Measurements from ENCODE around the gene GREB1.

Gene GREB1

DNA sequence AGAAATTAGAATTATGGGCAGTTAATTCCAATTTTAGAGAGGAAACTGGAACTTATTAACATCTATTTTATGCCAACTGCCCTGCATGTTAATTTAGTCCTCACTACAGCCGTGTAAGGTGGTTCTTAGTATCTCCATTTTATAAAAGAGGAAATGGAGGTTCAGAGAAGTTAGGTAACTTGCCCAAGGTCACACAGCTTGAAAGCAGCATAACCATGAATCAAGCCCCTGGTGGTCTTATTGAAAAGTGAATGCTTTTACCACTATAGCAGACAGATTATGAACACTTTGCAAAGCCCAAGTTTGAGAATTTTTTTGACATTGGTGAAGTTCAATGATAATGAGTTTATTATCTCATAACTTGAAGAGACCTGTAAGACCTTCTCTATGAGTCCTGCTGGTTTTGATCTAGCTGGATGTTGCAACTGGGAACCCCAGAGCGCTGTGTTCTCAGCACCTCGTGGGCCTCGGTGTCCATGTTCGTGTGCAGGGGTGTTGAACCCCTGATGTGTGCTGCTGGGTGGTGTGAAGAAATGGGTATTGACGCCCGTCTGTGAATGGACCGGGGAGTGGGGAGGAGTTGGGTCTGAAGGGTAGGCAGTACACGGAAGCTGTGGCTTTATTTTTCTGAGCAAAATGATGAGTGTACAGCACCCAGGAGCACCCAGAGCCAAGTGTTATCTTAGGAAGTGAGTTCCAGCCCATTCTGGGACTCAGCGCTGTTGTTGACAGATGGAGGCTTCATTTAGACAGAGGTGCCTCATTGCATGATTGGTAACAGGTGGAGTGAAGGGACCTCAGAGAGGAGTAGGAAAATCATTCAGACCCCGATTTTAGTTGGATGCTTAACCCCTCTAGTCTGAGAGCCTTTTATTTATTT is 9.7 kb downstream of the GREB1 start:
- Histone ChIP-seq H3K9ac (no peak overlapping the region), H3K27ac (no peak overlapping the region), H3K27me3 (no peaks in the 10 kb centered on the region), H3K4me3 (no peak overlapping the region), H3K4me1 (peaks cover 32% of the 10 kb centered on the region), H3K4me2 (peak overlapping the region; percentile 67), H4K20me1 (no peaks in the 10 kb centered on the region), H3K9me3 (no peaks in the 10 kb centered on the region), H3K36me3 (no peaks in the 10 kb centered on the region)
- no peak for TF ChIP-seq Cebpa-rat (IDR thresholded peaks at IDR 0.05)

GRCh38 chr2:11546072-11546471 is 12.2 kb downstream of the GREB1 start:
- peaks cover 23% of the 10 kb centered on the region for H3K4me1 ChIP-seq
- peaks cover 11% of the 10 kb centered on the region for H3K9me3 ChIP-seq
- H3K9ac ChIP-seq, result no peak overlapping the region
- no peaks in the 10 kb centered on the region for H3K36me3 ChIP-seq
- no peaks in the 10 kb centered on the region for H4K20me1 ChIP-seq
- H3K27ac ChIP-seq, result no peak overlapping the region
- H3K27me3 ChIP-seq, result no peaks in the 10 kb centered on the region
- no peak for TF ChIP-seq Cebpa-rat (IDR thresholded peaks at IDR 0.05)
- no peak overlapping the region for H3K4me3 ChIP-seq
- no peak overlapping the region for H3K4me2 ChIP-seq

DNA sequence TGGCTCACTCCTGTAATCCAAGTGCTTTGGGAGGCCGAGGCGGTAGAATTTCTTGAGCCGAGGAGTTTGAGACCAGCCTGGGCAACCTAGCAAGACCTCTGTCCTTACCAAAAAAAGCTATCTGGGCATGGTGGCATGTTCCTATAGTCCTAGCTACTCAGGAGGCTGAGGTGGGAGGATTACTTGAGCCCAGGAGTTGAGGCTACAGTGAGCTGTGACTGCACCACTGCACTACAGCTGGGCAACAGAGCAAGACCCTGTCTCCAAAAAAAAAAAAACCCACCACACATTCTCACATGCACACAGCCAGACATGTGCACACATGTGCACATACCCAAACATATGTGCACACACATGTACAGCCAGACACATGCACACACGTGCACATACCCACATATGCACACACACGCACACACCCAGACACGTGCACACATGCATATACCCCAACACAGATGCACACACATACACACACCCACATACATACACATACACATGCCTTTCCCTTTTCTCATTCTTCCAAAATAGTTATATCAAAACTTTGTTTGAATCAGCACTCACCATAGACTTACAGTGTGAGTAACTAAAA is 14.2 kb downstream of the GREB1 start:
- no peak overlapping the region for H3K9ac ChIP-seq
- H3K27me3 ChIP-seq, result no peaks in the 10 kb centered on the region
- H3K4me3 ChIP-seq, result no peak overlapping the region
- no peak overlapping the region for H3K4me2 ChIP-seq
- no peak overlapping the region for H3K27ac ChIP-seq
- peaks cover 4% of the 10 kb centered on the region for H3K4me1 ChIP-seq
- H4K20me1 ChIP-seq, result no peaks in the 10 kb centered on the region
- no peak for TF ChIP-seq Cebpa-rat (IDR thresholded peaks at IDR 0.05)
- H3K36me3 ChIP-seq, result no peaks in the 10 kb centered on the region
- peaks cover 20% of the 10 kb centered on the region for H3K9me3 ChIP-seq

GRCh38 chr2:11550302-11550701 is 16.5 kb downstream of the GREB1 start:
- H3K4me2 ChIP-seq, result no peak overlapping the region
- peaks cover 12% of the 10 kb centered on the region for H3K4me1 ChIP-seq
- no peaks in the 10 kb centered on the region for H3K36me3 ChIP-seq
- H3K27ac ChIP-seq, result no peak overlapping the region
- no peak overlapping the region for H3K9ac ChIP-seq
- H3K4me3 ChIP-seq, result no peak overlapping the region
- no peaks in the 10 kb centered on the region for H3K27me3 ChIP-seq
- H4K20me1 ChIP-seq, result no peaks in the 10 kb centered on the region
- peaks cover 20% of the 10 kb centered on the region for H3K9me3 ChIP-seq
- TF ChIP-seq Cebpa-rat (IDR thresholded peaks at IDR 0.05), result no peak

DNA sequence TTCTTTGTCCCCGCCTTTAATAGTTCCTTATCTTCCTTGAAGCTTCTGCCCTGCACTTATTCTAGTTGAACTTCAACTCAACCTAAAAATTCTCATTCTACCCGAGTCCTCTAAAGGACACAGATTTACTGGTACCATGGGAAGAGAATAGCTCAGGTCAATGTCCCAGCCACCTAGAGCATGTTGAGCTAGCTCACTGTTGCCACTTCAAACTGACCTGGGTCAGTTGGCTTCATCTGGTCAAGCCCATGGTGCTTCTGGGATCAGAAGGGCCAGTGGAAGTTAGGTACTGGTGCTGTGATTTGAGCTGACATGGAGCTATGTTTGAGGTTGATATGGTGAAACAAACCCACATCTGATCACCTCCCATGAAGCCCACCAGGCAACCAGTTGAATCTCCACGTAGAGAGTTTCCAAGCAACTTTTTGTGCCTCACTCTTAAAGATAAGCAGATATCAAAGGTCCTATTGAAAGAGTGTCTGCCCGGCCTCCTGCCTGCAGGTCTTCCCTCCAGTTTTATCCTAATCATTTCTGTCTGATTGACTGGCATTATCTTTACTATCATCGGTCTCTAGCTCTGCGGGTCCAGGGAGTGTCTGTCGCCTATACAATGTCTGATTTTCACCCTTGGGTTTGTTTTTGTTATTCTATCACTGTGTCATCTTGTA is 17.2 kb downstream of the GREB1 start:
- H3K27me3 ChIP-seq, result no peaks in the 10 kb centered on the region
- no peak overlapping the region for H3K4me3 ChIP-seq
- TF ChIP-seq Cebpa-rat (IDR thresholded peaks at IDR 0.05), result no peak
- no peaks in the 10 kb centered on the region for H3K36me3 ChIP-seq
- no peaks in the 10 kb centered on the region for H4K20me1 ChIP-seq
- H3K4me2 ChIP-seq, result no peak overlapping the region
- H3K9ac ChIP-seq, result no peak overlapping the region
- peaks cover 12% of the 10 kb centered on the region for H3K4me1 ChIP-seq
- H3K27ac ChIP-seq, result no peak overlapping the region
- H3K9me3 ChIP-seq, result peaks cover 20% of the 10 kb centered on the region

DNA sequence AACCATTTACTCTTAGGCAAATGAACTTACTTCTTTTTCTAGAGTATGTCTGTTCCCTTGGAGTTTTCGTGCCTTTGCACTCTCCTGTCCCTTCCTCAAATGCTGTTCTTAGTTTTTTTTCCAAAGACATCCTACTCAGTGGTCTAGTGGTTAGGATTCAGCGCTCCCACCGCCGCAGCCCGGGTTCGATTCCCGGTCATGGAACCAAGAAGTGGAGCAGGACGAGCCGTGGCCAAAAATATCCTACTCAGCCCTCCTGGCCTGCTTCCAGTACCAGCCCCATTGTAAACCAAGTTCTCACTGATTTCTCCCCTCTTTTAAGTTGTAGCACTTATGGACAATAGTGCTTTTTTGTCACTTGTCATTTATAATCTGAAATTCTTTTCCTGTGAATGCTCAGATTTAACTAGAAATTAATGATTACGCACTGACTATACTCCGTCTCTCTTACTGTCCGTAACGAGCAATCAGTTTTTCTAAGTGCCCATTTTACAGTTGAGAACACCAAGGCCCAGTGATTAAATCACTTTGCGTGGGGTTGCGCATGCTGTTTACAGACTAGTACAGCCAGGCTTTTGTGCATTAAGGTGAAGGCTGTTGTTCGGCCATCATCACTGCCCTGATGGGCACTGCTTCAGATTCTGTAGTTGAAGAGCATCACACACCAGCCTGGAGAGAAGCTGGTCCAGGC is 17.9 kb downstream of the GREB1 start:
- no peak overlapping the region for H3K4me3 ChIP-seq
- H3K9ac ChIP-seq, result no peak overlapping the region
- TF ChIP-seq Cebpa-rat (IDR thresholded peaks at IDR 0.05), result no peak
- no peak overlapping the region for H3K4me2 ChIP-seq
- peaks cover 12% of the 10 kb centered on the region for H3K4me1 ChIP-seq
- H3K27ac ChIP-seq, result no peak overlapping the region
- no peaks in the 10 kb centered on the region for H3K27me3 ChIP-seq
- no peaks in the 10 kb centered on the region for H3K36me3 ChIP-seq
- no peaks in the 10 kb centered on the region for H4K20me1 ChIP-seq
- H3K9me3 ChIP-seq, result peaks cover 20% of the 10 kb centered on the region

- H3K27ac ChIP-seq, result no peak overlapping the region
- H3K4me1 ChIP-seq, result peaks cover 12% of the 10 kb centered on the region
- H3K9me3 ChIP-seq, result peaks cover 20% of the 10 kb centered on the region
- H3K9ac ChIP-seq, result no peak overlapping the region
- H4K20me1 ChIP-seq, result no peaks in the 10 kb centered on the region
- no peak overlapping the region for H3K4me2 ChIP-seq
- H3K27me3 ChIP-seq, result no peaks in the 10 kb centered on the region
- H3K36me3 ChIP-seq, result no peaks in the 10 kb centered on the region
- TF ChIP-seq Cebpa-rat (IDR thresholded peaks at IDR 0.05), result no peak
- no peak overlapping the region for H3K4me3 ChIP-seq
Measured at GRCh38 chr2:11552260-11552638, 18.4 kb downstream of the GREB1 start.

DNA sequence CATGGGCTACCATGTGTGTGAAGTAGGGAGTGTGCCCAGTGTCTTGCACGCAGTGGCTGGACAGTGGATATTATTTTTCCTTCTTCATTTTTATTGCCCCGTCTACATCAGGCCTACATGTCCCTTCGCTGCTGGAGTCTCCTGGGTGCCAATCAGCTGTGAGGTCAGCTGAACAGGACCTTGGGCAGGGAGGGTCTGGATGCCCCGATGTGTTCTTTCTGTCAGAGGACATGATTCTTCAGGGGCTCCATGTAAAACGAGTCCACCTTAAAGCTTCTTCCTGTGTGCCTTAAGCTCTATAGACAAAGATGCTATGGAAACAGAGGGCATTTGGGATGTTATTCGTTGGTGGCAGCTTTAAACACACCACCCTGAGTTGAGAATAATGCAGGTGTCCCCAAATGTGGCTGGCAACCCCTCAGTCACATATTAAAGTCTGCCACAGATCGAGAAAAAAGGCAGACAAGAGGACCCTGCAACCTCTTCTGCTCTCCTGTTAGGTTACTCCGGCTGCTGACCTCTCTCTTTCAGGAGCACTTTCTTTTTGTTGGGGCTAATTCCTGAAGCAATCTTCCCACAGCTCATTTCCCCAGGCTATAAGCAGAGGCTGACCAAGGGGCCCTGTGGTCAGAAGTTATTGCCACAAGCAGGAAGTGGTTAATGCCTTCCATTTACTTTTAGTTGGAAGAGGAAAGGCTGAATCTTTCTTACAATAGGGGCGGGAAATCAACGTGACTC is 20.0 kb downstream of the GREB1 start:
- H4K20me1 ChIP-seq, result no peaks in the 10 kb centered on the region
- no peaks in the 10 kb centered on the region for H3K36me3 ChIP-seq
- no peak overlapping the region for H3K4me3 ChIP-seq
- peak overlapping the region; percentile 65 for H3K4me2 ChIP-seq
- H3K27me3 ChIP-seq, result no peaks in the 10 kb centered on the region
- H3K4me1 ChIP-seq, result peaks cover 12% of the 10 kb centered on the region
- peak overlapping the region; percentile 2; the same call in 1 of the 2 replicates for H3K9ac ChIP-seq
- H3K9me3 ChIP-seq, result peaks cover 20% of the 10 kb centered on the region
- TF ChIP-seq Cebpa-rat (IDR thresholded peaks at IDR 0.05), result no peak
- no peak overlapping the region for H3K27ac ChIP-seq

DNA sequence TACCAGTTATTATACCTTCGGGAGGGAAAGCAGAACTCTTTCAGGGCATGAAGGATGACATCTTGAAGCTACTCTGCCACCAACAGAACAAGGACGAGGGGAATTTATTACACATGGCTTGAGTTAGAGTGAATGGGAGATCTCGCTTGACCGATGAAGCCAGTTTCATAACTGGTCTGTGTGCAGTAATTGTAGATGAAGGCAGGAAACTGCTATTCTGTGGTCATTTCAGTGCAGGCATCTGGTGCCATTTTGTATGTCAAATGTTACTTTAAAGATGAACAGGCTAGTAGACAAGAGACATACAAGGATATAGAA is 20.5 kb downstream of the GREB1 start:
- Histone ChIP-seq H4K20me1 (no peaks in the 10 kb centered on the region), H3K4me3 (no peak overlapping the region)

More for the DNA sequence above, 20.5 kb downstream of the GREB1 start:
- TF ChIP-seq Cebpa-rat (IDR thresholded peaks at IDR 0.05), result no peak
- Histone ChIP-seq H3K4me1 (peaks cover 12% of the 10 kb centered on the region), H3K27me3 (no peaks in the 10 kb centered on the region), H3K9me3 (peaks cover 20% of the 10 kb centered on the region), H3K36me3 (no peaks in the 10 kb centered on the region), H3K4me2 (peak overlapping the region; percentile 65), H3K27ac (no peak overlapping the region), H3K9ac (no peak overlapping the region)

All from BLaER1 (cell line).